HUES64 (cell line): ENCODE data around the gene PWWP2B. TPM values are rescaled to one million over a fixed set of nuclear protein-coding genes. Genes with fewer than 3 reads are reported as not detected.
"Not testable (repeated sequence)": the region's sequence is repeated elsewhere in the genome, so short reads cannot be mapped to it uniquely, and the experiment has no call there.

Experiments
- H3K27ac ChIP-seq: 2 replicates; pipeline ENCODE4 v1.7.0; 2013; ENCODE audit warnings: low read depth, low read length, inconsistent platforms
- H3K27me3 ChIP-seq: 2 replicates; pipeline ENCODE4 v1.6.1; 2013; ENCODE audit warnings: mild to moderate bottlenecking, low read length; ENCODE audit not compliant: insufficient read depth
- H3K36me3 ChIP-seq: 2 replicates; pipeline ENCODE4 v1.6.1; 2013; ENCODE audit warnings: mild to moderate bottlenecking, low read length; ENCODE audit not compliant: insufficient read depth
- H3K4me1 ChIP-seq: 2 replicates; pipeline ENCODE4 v1.6.1; 2013; ENCODE audit warnings: mild to moderate bottlenecking, low read length, moderate library complexity; ENCODE audit not compliant: insufficient read depth
- H3K4me3 ChIP-seq: 2 replicates; pipeline ENCODE4 v1.5.1; 2013; ENCODE audit warnings: mild to moderate bottlenecking, low read length, moderate library complexity
- H3K9ac ChIP-seq: 2 replicates; pipeline ENCODE4 v1.6.1; 2013; ENCODE audit warnings: mild to moderate bottlenecking, low read depth, low read length
- H3K9me3 ChIP-seq: 2 replicates; pipeline ENCODE4 v1.6.1; 2013; ENCODE audit warnings: low read depth, low read length; ENCODE audit not compliant: insufficient read depth
- WGBS: fragments of 150-250, 120-280 bp; methylation state at CpG from one replicate; pipeline ENCODE4 v1.1.7; 2013; ENCODE audit warnings: missing lambda C conversion rate; 5-methylcytosine and 5-hydroxymethylcytosine counted together
- polyA plus RNA-seq, 2 experiments: library from polyadenylated mRNA; stranded (reverse); fragments of 50-300 nt; gene quantifications; one replicate each; pipeline ENCODE4 v1.2.3, GENCODE V29; 2013

Gene PWWP2B
- polyA plus RNA-seq (2013, experiment 1 of 2): 3.5 TPM
- 5.1 TPM for polyA plus RNA-seq (2013, experiment 2 of 2)

- H3K9ac ChIP-seq: peak within 1 kb of the TSS; percentile 71
- under 1% methylated on average over 86 of the region's 86 CpGs for WGBS
- H3K27me3 ChIP-seq: peaks cover 29% of the 10 kb centered on the region
- H3K4me3 ChIP-seq: peak within 1 kb of the TSS; percentile 49
- no peaks in the 10 kb centered on the region for H3K9me3 ChIP-seq
- 0 out of 2 replicates have a peak, but pooled peaks cover 5% of the 10 kb centered on the region for H3K4me1 ChIP-seq
- no peak within 1 kb of the TSS; the same call in 1 of the 2 replicates for H3K27ac ChIP-seq
- no peaks in the 10 kb centered on the region for H3K36me3 ChIP-seq
Measured at GRCh38 chr10:132397036-132397541, at the start of gene PWWP2B. TSS of gene PWWP2B (plus strand) at chr10:132397200. CDS start at chr10:132397227, 27 bp downstream.

- Histone ChIP-seq H3K4me3 (no peak overlapping the region), H3K36me3 (no peaks in the 10 kb centered on the region), H3K9me3 (no peaks in the 10 kb centered on the region), H3K9ac (no peak overlapping the region), H3K27ac (no peak overlapping the region), H3K27me3 (no peaks in the 10 kb centered on the region), H3K4me1 (no peaks in the 10 kb centered on the region)
- WGBS: 93% methylated on average over 23 of the region's 23 CpGs
Measured at GRCh38 chr10:132347211-132347930, 49.6 kb upstream of the PWWP2B start.

- Histone ChIP-seq H3K36me3 (no peaks in the 10 kb centered on the region), H3K27ac (no peak overlapping the region), H3K4me3 (no peak overlapping the region), H3K4me1 (no peaks in the 10 kb centered on the region), H3K27me3 (no peaks in the 10 kb centered on the region), H3K9ac (no peak overlapping the region), H3K9me3 (no peaks in the 10 kb centered on the region)
- WGBS: 90% methylated on average over 13 of the region's 13 CpGs
Measured at GRCh38 chr10:132347931-132348267, 49.1 kb upstream of the PWWP2B start.

- Histone ChIP-seq H3K9ac (no peak overlapping the region), H3K4me1 (no peaks in the 10 kb centered on the region), H3K4me3 (no peak overlapping the region), H3K9me3 (no peaks in the 10 kb centered on the region), H3K27me3 (no peaks in the 10 kb centered on the region), H3K27ac (no peak overlapping the region), H3K36me3 (no peaks in the 10 kb centered on the region)
- 92% methylated on average over 6 of the region's 6 CpGs for WGBS
Measured at GRCh38 chr10:132349766-132350165, 47.2 kb upstream of the PWWP2B start.

- Histone ChIP-seq H3K27ac (no peak overlapping the region), H3K36me3 (no peaks in the 10 kb centered on the region), H3K9me3 (no peaks in the 10 kb centered on the region), H3K9ac (no peak overlapping the region), H3K4me1 (no peaks in the 10 kb centered on the region), H3K27me3 (no peaks in the 10 kb centered on the region), H3K4me3 (no peak overlapping the region)
- WGBS: 94% methylated on average over 11 of the region's 11 CpGs
Measured at GRCh38 chr10:132350391-132350790, 46.6 kb upstream of the PWWP2B start.

- no peak overlapping the region for H3K27ac ChIP-seq
- H3K9me3 ChIP-seq: no peaks in the 10 kb centered on the region
- H3K36me3 ChIP-seq: no peaks in the 10 kb centered on the region
- no peaks in the 10 kb centered on the region for H3K4me1 ChIP-seq
- 94% methylated on average over 17 of the region's 17 CpGs for WGBS
- no peaks in the 10 kb centered on the region for H3K27me3 ChIP-seq
- no peak overlapping the region for H3K4me3 ChIP-seq
- no peak overlapping the region for H3K9ac ChIP-seq
Measured at GRCh38 chr10:132350946-132351345, 46.1 kb upstream of the PWWP2B start.

- Histone ChIP-seq H3K9ac (no peak overlapping the region), H3K4me3 (no peak overlapping the region), H3K36me3 (no peaks in the 10 kb centered on the region), H3K9me3 (no peaks in the 10 kb centered on the region), H3K4me1 (no peaks in the 10 kb centered on the region), H3K27ac (no peak overlapping the region), H3K27me3 (no peaks in the 10 kb centered on the region)
- WGBS: 88% methylated on average over 25 of the region's 25 CpGs
Measured at GRCh38 chr10:132351611-132352010, 45.4 kb upstream of the PWWP2B start.

GRCh38 chr10:132352462-132353308, 44.3 kb upstream of the PWWP2B start:
- not testable (repeated sequence) for H3K4me1 ChIP-seq, H3K27me3 ChIP-seq, H3K9ac ChIP-seq, H3K9me3 ChIP-seq, H3K27ac ChIP-seq, H3K4me3 ChIP-seq, H3K36me3 ChIP-seq
- 41% methylated on average over 33 of the region's 44 CpGs for WGBS

GRCh38 chr10:132353456-132354355, 43.3 kb upstream of the PWWP2B start:
- H3K27ac ChIP-seq: no peak overlapping the region
- H3K36me3 ChIP-seq: no peaks in the 10 kb centered on the region
- no peaks in the 10 kb centered on the region for H3K27me3 ChIP-seq
- H3K4me3 ChIP-seq: no peak overlapping the region
- no peak overlapping the region for H3K9ac ChIP-seq
- H3K4me1 ChIP-seq: no peaks in the 10 kb centered on the region
- H3K9me3 ChIP-seq: no peaks in the 10 kb centered on the region
- WGBS: 91% methylated on average over 20 of the region's 20 CpGs

- H3K27ac ChIP-seq: no peak overlapping the region
- H3K36me3 ChIP-seq: no peaks in the 10 kb centered on the region
- no peaks in the 10 kb centered on the region for H3K9me3 ChIP-seq
- 88% methylated on average over 32 of the region's 32 CpGs for WGBS
- no peaks in the 10 kb centered on the region for H3K4me1 ChIP-seq
- no peak overlapping the region for H3K4me3 ChIP-seq
- H3K27me3 ChIP-seq: no peaks in the 10 kb centered on the region
- no peak overlapping the region for H3K9ac ChIP-seq
Measured at GRCh38 chr10:132354356-132355094, 42.5 kb upstream of the PWWP2B start.
